ENCODE data around the gene UGT2B7. TPM values are rescaled to one million over a fixed set of nuclear protein-coding genes. Genes with fewer than 3 reads are reported as not detected.

UGT2B7 gene
- total RNA-seq, 1 experiment from 2014 or later: 3.0 TPM

DNA sequence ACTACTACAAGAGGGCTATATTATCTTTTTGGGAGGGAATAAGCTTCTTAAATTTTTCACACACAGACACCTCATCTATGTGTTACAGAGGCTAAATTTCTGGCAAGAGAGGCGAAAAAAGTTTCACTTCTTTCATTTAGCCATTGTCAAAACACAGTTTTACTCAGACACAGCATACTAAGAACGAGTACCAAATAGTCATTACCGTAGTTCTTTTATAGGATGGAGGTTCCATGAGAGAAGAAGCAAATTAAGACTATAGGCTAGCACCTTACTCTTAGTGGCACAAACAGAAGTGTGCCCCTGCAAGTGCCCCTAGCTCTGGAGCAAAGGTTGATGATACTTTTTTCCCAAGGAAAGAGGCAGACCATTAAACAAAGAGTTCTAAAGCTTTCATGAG, 26.2 kb downstream of the UGT2B7 start:
- POLR2A ChIA-PET: no interaction called here
- intact Hi-C loops (cut with micrococcal nuclease; ENCODE audit: unreplicated experiment): no loop called here

DNA sequence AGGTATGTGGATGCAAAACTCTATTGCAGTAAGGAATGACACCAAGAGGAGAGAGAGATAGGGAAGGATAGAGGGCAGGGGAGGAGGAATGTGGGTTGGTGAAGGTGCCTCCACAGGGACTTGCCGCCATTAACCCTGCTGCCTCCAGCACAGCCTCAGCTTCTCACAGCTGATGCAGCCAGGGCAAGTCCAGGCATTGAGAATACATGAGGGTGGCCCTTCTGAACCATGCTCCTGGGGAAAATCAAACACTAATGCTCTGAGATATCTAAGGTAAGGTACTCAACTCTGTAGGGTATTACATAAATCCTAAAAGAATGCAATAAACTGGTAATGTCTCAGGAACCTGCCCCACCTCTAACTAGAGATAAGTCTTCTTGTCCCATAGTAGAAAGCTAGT, 28.7 kb downstream of the UGT2B7 start:
- no peaks in the 10 kb centered on the region for H3K36me3 ChIP-seq (ENCODE audit: control insufficient read depth, insufficient read depth, low read length)
- no peak overlapping the region for H3K4me3 ChIP-seq (ENCODE audit: low read depth, low read length)
- Mint-ChIP-seq H3K4me3 (ENCODE audit: unreplicated experiment) (no peak overlapping the region), H3K9me3 (ENCODE audit: unreplicated experiment) (peaks cover 19% of the 10 kb centered on the region), H3K27ac (ENCODE audit: unreplicated experiment) (no peak overlapping the region), H3K4me1 (ENCODE audit: low read depth, unreplicated experiment) (peaks cover 9% of the 10 kb centered on the region), H3K27me3 (ENCODE audit: insufficient read depth, unreplicated experiment) (no peaks in the 10 kb centered on the region), H3K36me3 (ENCODE audit: insufficient read depth, unreplicated experiment) (no peaks in the 10 kb centered on the region)
- no peaks in the 10 kb centered on the region; the same call in 1 of the 2 replicates for H3K9me3 ChIP-seq
- DNase-seq: no peak
- CTCF ChIA-PET: no interaction called here
- no peaks in the 10 kb centered on the region for H3K27me3 ChIP-seq (replicated peaks; ENCODE audit: control insufficient read depth, insufficient read depth, low read length)
- POLR2A ChIA-PET: no interaction called here
- BruUV-seq (replicated peaks): no TSS peak
- TF ChIP-seq, protein P1, sequence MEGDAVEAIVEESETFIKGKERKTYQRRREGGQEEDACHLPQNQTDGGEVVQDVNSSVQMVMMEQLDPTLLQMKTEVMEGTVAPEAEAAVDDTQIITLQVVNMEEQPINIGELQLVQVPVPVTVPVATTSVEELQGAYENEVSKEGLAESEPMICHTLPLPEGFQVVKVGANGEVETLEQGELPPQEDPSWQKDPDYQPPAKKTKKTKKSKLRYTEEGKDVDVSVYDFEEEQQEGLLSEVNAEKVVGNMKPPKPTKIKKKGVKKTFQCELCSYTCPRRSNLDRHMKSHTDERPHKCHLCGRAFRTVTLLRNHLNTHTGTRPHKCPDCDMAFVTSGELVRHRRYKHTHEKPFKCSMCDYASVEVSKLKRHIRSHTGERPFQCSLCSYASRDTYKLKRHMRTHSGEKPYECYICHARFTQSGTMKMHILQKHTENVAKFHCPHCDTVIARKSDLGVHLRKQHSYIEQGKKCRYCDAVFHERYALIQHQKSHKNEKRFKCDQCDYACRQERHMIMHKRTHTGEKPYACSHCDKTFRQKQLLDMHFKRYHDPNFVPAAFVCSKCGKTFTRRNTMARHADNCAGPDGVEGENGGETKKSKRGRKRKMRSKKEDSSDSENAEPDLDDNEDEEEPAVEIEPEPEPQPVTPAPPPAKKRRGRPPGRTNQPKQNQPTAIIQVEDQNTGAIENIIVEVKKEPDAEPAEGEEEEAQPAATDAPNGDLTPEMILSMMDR (IDR thresholded peaks at IDR 0.05; ENCODE audit: insufficient read depth in 1 of 2, low read depth in 1 of 2, low read length in 1 of 2, severe bottlenecking in 1 of 2, unreplicated experiment in 1 of 2): no peak
- intact Hi-C loops (cut with micrococcal nuclease; ENCODE audit: unreplicated experiment): no loop called here
- no peaks in the 10 kb centered on the region for H3K4me1 ChIP-seq

More for the DNA sequence above, 26.2 kb downstream of the UGT2B7 start:
- Mint-ChIP-seq H3K36me3 (ENCODE audit: insufficient read depth, unreplicated experiment) (no peaks in the 10 kb centered on the region), H3K9me3 (ENCODE audit: unreplicated experiment) (peaks cover 19% of the 10 kb centered on the region), H3K4me1 (ENCODE audit: low read depth, unreplicated experiment) (peaks cover 9% of the 10 kb centered on the region), H3K27ac (ENCODE audit: unreplicated experiment) (no peak overlapping the region), H3K4me3 (ENCODE audit: unreplicated experiment) (no peak overlapping the region), H3K27me3 (ENCODE audit: insufficient read depth, unreplicated experiment) (no peaks in the 10 kb centered on the region)
- DNase-seq: no peak
- H3K27me3 ChIP-seq (replicated peaks; ENCODE audit: control insufficient read depth, insufficient read depth, low read length): no peaks in the 10 kb centered on the region
- BruUV-seq (replicated peaks): no TSS peak
- H3K9me3 ChIP-seq: no peaks in the 10 kb centered on the region; the same call in 1 of the 2 replicates
- TF ChIP-seq, protein P1 (IDR thresholded peaks at IDR 0.05; ENCODE audit: insufficient read depth in 1 of 2, low read depth in 1 of 2, low read length in 1 of 2, severe bottlenecking in 1 of 2, unreplicated experiment in 1 of 2): no peak
- H3K36me3 ChIP-seq (ENCODE audit: control insufficient read depth, insufficient read depth, low read length): no peaks in the 10 kb centered on the region
- CTCF ChIA-PET: no interaction called here
- H3K4me3 ChIP-seq (ENCODE audit: low read depth, low read length): no peak overlapping the region
- no peaks in the 10 kb centered on the region for H3K4me1 ChIP-seq

DNA sequence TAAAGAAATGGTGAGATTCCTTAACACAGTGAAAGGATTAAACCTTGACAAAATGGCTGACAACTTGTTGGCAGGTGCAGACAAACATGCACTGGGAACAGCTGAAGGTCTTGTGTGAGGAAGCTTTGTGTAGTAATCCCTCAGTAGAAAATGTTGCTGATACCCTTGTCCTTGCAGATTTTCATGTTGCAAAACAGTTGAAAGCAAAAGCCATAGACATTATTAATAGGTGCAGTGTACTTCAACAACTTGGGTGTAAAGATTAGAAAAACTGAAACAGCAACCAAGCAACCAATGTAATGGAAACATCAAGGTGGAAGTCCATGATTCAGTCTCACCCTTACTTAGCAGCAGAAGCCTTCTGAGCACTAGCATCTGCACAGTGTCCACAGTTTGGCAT, 29.8 kb downstream of the UGT2B7 start:
- intact Hi-C loops (cut with micrococcal nuclease; ENCODE audit: unreplicated experiment): no loop called here
- no peak for DNase-seq
- Mint-ChIP-seq H3K27ac (ENCODE audit: unreplicated experiment) (no peak overlapping the region), H3K4me3 (ENCODE audit: unreplicated experiment) (no peak overlapping the region), H3K36me3 (ENCODE audit: insufficient read depth, unreplicated experiment) (no peaks in the 10 kb centered on the region), H3K4me1 (ENCODE audit: low read depth, unreplicated experiment) (peaks cover 9% of the 10 kb centered on the region), H3K9me3 (ENCODE audit: unreplicated experiment) (peaks cover 19% of the 10 kb centered on the region), H3K27me3 (ENCODE audit: insufficient read depth, unreplicated experiment) (no peaks in the 10 kb centered on the region)
- Histone ChIP-seq H3K4me3 (ENCODE audit: low read depth, low read length) (no peak overlapping the region), H3K36me3 (ENCODE audit: control insufficient read depth, insufficient read depth, low read length) (no peaks in the 10 kb centered on the region), H3K27me3 (replicated peaks; ENCODE audit: control insufficient read depth, insufficient read depth, low read length) (no peaks in the 10 kb centered on the region), H3K9me3 (no peaks in the 10 kb centered on the region; the same call in 1 of the 2 replicates), H3K4me1 (no peaks in the 10 kb centered on the region)
- BruUV-seq (replicated peaks): no TSS peak
- TF ChIP-seq, protein P1 (IDR thresholded peaks at IDR 0.05; ENCODE audit: insufficient read depth in 1 of 2, low read depth in 1 of 2, low read length in 1 of 2, severe bottlenecking in 1 of 2, unreplicated experiment in 1 of 2): no peak
- ChIA-PET CTCF (no interaction called here), POLR2A (no interaction called here)
